Keratinocyte (primary cell): ENCODE results near the gene SLC2A9.

Experiments used
- EZH2 ChIP-seq: IDR thresholded peaks from one replicate; pipeline ENCODE4 v1.6.1; 2012; ENCODE audit warnings: inconsistent platforms, mild to moderate bottlenecking, low read length, moderate library complexity
- TF ChIP-seq, protein P1 (sequence below), 3 experiments: IDR thresholded peaks in 1 of 3; conservative IDR thresholded peaks in 1 of 3; optimal IDR thresholded peaks in 1 of 3; 2 replicates in 2 of 3; 3 replicates in 1 of 3; pipeline versions ENCODE3 to v1.5.1; 2011; ENCODE audit warnings: low read length in 3 of 3, mild to moderate bottlenecking in 3 of 3, moderate library complexity in 2 of 3, control low read depth in 1 of 3, inconsistent platforms in 1 of 3; ENCODE audit not compliant: insufficient read depth in 2 of 3; ENCODE audit errors: extremely low read depth in 1 of 3

DNA sequence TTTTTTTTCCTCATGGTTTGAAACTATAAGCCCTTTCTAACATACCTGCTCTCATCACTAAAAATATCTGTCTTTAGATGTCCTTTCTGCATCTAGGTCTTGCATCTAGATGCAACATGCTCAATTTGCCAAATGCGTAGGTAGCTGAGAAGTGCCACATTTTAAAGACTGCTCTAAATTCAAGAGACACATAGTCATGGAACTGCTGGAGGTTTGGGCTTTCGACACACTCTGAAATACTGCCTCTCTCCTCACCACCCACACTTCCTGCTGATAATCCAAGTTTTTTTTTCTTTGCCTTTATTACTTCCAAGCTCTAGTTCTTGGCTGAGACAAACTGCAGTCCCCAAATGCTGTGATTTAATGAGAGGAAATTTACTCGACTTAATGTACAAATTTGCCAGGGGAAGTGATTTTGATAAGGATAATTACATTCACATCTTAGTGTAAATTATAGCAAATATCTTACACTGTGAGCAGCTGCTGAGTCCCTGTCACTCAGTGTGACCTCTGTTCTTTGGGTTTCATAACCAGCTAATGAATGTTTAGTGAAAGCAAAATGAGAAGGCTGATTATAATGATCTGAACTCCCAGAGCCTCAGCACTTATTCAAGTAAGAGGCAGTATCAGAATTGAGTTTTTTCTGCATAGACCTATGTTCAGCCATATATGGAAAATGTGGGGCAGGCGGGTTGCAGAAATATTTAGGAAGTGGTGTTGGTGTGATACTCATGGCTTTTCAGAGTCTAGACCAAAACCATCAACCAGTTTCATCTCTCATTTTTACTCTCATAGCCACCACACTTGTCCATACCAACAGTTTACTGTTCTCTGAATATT is 208.6 kb downstream of the SLC2A9 start:
- TF ChIP-seq, protein P1, sequence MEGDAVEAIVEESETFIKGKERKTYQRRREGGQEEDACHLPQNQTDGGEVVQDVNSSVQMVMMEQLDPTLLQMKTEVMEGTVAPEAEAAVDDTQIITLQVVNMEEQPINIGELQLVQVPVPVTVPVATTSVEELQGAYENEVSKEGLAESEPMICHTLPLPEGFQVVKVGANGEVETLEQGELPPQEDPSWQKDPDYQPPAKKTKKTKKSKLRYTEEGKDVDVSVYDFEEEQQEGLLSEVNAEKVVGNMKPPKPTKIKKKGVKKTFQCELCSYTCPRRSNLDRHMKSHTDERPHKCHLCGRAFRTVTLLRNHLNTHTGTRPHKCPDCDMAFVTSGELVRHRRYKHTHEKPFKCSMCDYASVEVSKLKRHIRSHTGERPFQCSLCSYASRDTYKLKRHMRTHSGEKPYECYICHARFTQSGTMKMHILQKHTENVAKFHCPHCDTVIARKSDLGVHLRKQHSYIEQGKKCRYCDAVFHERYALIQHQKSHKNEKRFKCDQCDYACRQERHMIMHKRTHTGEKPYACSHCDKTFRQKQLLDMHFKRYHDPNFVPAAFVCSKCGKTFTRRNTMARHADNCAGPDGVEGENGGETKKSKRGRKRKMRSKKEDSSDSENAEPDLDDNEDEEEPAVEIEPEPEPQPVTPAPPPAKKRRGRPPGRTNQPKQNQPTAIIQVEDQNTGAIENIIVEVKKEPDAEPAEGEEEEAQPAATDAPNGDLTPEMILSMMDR (optimal IDR thresholded peaks at IDR 0.05 in 1 of 3, IDR thresholded peaks at IDR 0.05 in 1 of 3, conservative IDR thresholded peaks at IDR 0.05 in 1 of 3; ENCODE audit: extremely low read depth in 1 of 3, insufficient read depth in 2 of 3, low read length in 3 of 3) = no peak
- TF ChIP-seq EZH2 = no peak
